ENCODE data around the gene RTF1.

RTF1 gene

DNA sequence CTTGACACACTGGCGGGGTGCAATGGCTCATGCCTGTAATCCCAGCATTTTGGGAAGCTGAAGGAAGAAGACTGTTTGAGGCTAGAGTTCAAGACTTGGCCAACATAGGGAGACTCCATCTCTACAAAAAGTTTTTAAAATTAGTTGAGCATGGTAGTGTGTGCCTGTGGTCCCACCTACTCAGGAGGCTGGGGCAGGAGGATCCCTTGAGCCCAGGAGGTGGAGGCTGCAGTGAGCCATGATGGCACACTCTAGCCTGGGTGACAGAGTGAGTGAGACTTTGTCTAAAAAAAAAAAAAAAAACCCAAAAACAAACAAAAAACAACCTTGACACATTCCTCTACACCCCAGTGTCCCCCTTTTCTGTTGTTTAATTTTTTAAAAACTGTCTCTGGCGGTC lies 72.7 kb downstream of the RTF1 start:
- H3K4me1 ChIP-seq (ENCODE audit: control insufficient read depth, insufficient read depth, low read length), result peaks cover 23% of the 10 kb centered on the region

DNA sequence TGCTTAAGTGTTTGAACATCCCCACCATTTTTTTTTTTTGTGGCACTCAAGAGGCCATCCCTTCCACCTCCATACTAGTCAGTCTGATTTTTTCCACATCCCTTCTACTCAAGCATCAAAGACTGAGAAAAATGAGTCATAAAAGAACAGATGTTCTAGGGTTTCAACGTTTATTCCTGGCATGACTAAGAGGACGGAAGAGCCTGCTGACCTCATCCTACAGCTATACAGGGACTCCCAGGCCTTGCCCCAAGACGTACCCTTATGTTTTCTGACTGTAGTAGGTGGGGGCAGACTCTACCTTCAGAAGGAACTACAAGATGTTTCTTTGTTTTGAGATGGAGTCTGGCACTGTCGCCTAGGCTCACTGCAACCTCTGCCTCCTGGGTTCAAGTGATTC lies 73.5 kb downstream of the RTF1 start:
- Histone ChIP-seq H3K4me1 (ENCODE audit: control insufficient read depth, insufficient read depth, low read length) (peaks cover 27% of the 10 kb centered on the region), H3K27ac (ENCODE audit: low read length) (no peak overlapping the region), H3K27me3 (ENCODE audit: control insufficient read depth in 1 of 2, insufficient read depth in 2 of 2, low read length in 2 of 2) (peaks cover 21 to 29% of the 10 kb centered on the region in 2 donors), H3K9me3 (ENCODE audit: control insufficient read depth in 2 of 2, low read length in 2 of 2) (no peaks in the 10 kb centered on the region), H3K9ac (ENCODE audit: low read length in 2 of 2) (no peak overlapping the region), H3K4me3 (ENCODE audit: low read length in 2 of 2) (no peak overlapping the region), H3K36me3 (ENCODE audit: control insufficient read depth in 2 of 2, insufficient read depth in 2 of 2, low read length in 2 of 2) (no peaks in the 10 kb centered on the region)

More for the DNA sequence above, 72.7 kb downstream of the RTF1 start:
- Histone ChIP-seq H3K9ac (ENCODE audit: low read length in 2 of 2) (no peak overlapping the region), H3K36me3 (ENCODE audit: control insufficient read depth in 2 of 2, insufficient read depth in 2 of 2, low read length in 2 of 2) (no peaks in the 10 kb centered on the region), H3K27me3 (ENCODE audit: control insufficient read depth in 1 of 2, insufficient read depth in 2 of 2, low read length in 2 of 2) (peaks cover 21 to 27% of the 10 kb centered on the region in 2 donors), H3K27ac (ENCODE audit: low read length) (no peak overlapping the region), H3K9me3 (ENCODE audit: control insufficient read depth in 2 of 2, low read length in 2 of 2) (no peaks in the 10 kb centered on the region), H3K4me3 (ENCODE audit: low read length in 2 of 2) (no peak overlapping the region)

DNA sequence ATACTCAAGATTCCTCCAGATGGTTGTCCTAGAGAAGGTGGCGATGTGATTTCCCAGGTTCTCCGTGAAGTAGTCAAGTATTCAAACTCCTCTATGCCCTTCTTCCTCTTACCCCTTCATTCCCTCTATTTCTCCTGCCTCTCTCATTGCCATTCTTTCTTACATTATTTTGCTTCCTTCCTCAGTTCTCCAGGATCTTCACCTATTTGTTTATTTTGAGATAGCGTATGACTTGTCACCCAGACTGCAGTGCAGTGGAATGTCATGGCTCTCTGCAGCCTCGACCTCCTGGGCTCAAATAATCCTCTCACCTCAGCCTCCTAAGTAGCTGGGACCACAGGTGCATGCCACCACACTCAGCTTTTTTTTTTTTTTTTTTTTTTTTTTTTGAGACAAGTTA lies 75.0 kb downstream of the RTF1 start:
- Histone ChIP-seq H3K27ac (ENCODE audit: low read length) (no peak overlapping the region), H3K36me3 (ENCODE audit: control insufficient read depth in 2 of 2, insufficient read depth in 2 of 2, low read length in 2 of 2) (no peaks in the 10 kb centered on the region), H3K9ac (ENCODE audit: low read length in 2 of 2) (no peak overlapping the region), H3K4me1 (ENCODE audit: control insufficient read depth, insufficient read depth, low read length) (peaks cover 30% of the 10 kb centered on the region), H3K4me3 (ENCODE audit: low read length in 2 of 2) (no peak overlapping the region), H3K27me3 (ENCODE audit: control insufficient read depth in 1 of 2, insufficient read depth in 2 of 2, low read length in 2 of 2) (peaks cover 21 to 29% of the 10 kb centered on the region in 2 donors), H3K9me3 (ENCODE audit: control insufficient read depth in 2 of 2, low read length in 2 of 2) (no peaks in the 10 kb centered on the region)

DNA sequence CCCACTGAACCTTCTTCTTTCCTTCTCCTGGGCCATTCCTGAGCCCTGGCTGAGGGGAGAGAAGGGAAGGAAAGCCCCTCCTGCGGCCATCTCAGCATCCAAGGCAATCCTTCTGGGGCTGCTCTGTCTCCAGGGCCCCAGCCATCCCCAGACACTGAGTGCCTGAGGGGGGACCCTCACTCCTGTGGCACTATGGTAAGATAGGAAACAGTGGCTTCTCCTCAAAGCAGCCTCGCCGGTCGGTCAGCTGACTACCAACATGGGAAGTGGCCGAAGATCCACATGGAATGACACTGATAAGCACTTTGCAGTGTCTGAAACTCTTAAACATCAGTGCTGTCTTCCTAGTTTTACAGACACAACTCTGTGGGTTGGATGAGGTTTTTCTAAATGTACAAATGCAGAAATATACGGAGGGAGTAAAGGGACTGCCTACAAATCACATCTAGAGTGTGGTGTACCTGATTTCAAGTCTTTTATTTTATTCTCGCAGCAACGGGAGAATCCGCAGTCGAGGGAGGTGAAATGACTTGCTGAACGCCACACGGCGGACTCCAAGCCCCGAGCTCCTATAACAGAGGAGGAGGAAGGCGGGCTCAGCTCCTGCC lies 75.8 kb downstream of the RTF1 start:
- Histone ChIP-seq H3K9ac (ENCODE audit: low read length in 2 of 2) (peak overlapping the region; percentile 57 to 62), H3K9me3 (ENCODE audit: control insufficient read depth in 2 of 2, low read length in 2 of 2) (no peaks in the 10 kb centered on the region), H3K36me3 (ENCODE audit: control insufficient read depth in 2 of 2, insufficient read depth in 2 of 2, low read length in 2 of 2) (no peaks in the 10 kb centered on the region), H3K27me3 (ENCODE audit: control insufficient read depth in 1 of 2, insufficient read depth in 2 of 2, low read length in 2 of 2) (peaks cover 16 to 28% of the 10 kb centered on the region in 2 donors), H3K4me1 (ENCODE audit: control insufficient read depth, insufficient read depth, low read length) (peaks cover 30% of the 10 kb centered on the region), H3K4me3 (ENCODE audit: low read length in 2 of 2) (peak overlapping the region; percentile 20 to 73), H3K27ac (ENCODE audit: low read length) (no peak overlapping the region)

DNA sequence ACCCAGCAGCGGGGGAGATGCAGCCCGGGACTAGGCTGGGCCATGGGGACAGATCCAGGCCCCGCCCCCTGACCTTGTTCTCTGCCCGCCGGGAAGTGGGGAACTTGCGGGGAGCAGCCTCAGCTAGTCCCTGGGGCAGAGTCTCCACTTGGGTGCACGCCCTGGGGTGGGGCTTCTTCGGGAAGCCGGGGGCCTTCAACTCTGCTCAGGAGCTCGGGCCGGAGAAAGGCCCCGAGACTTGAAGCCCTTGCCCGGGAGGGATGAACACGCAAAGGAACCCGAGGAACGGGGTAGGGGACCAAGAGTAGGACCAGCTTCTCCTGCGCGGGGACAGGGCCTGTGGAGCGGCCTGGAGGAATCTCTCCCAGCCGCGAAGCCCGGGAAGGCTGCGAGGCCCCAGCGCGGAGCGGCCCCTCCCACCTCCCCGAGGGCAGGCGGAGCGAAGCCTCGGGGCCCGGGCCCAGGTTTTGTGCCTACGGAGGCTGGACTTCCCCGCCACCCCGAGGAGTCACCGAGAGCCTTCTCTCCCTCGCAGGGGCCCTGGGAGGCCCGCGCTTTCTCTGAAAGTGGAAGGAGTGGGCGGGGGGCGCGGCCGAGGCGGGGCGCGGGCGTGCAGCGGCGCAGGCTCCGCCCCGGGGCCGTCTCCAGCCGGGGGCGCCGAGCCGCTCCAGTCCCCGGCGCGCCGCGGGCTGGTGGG lies 76.5 kb downstream of the RTF1 start, which contains the start of gene ITPKA:
Gene ITPKA (plus strand): TSS at position 670 of the 697 bp plus-strand sequence. CDS start 54 bp downstream, outside the sequence.
- H3K4me3 ChIP-seq (ENCODE audit: low read length in 2 of 2), result peak within 1 kb of the TSS; percentile 31 to 73
- H3K9me3 ChIP-seq (ENCODE audit: control insufficient read depth in 2 of 2, low read length in 2 of 2), result no peaks in the 10 kb centered on the region
- H3K4me1 ChIP-seq (ENCODE audit: control insufficient read depth, insufficient read depth, low read length), result peaks cover 30% of the 10 kb centered on the region
- peaks cover 11 to 23% of the 10 kb centered on the region in 2 donors for H3K27me3 ChIP-seq (ENCODE audit: control insufficient read depth in 1 of 2, insufficient read depth in 2 of 2, low read length in 2 of 2)
- H3K36me3 ChIP-seq (ENCODE audit: control insufficient read depth in 2 of 2, insufficient read depth in 2 of 2, low read length in 2 of 2), result no peaks in the 10 kb centered on the region
- H3K9ac ChIP-seq (ENCODE audit: low read length in 2 of 2), result peak within 1 kb of the TSS; percentile 57 to 62
- H3K27ac ChIP-seq (ENCODE audit: low read length), result no peak within 1 kb of the TSS

DNA sequence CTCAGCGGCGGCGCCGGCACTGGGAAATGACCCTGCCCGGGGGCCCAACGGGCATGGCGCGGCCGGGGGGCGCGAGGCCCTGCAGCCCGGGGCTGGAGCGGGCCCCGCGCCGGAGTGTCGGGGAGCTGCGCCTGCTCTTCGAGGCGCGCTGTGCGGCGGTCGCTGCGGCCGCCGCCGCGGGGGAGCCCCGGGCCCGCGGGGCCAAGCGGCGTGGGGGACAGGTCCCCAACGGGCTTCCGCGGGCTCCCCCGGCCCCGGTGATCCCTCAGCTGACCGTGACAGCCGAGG lies 77.0 kb downstream of the RTF1 start:
- peaks cover 30% of the 10 kb centered on the region for H3K4me1 ChIP-seq (ENCODE audit: control insufficient read depth, insufficient read depth, low read length)
- peak overlapping the region; percentile 31 to 73 for H3K4me3 ChIP-seq (ENCODE audit: low read length in 2 of 2)
- peaks cover 16 to 25% of the 10 kb centered on the region in 2 donors for H3K27me3 ChIP-seq (ENCODE audit: control insufficient read depth in 1 of 2, insufficient read depth in 2 of 2, low read length in 2 of 2)
- H3K9ac ChIP-seq (ENCODE audit: low read length in 2 of 2), result no peak overlapping the region
- no peaks in the 10 kb centered on the region for H3K36me3 ChIP-seq (ENCODE audit: control insufficient read depth in 2 of 2, insufficient read depth in 2 of 2, low read length in 2 of 2)
- no peak overlapping the region for H3K27ac ChIP-seq (ENCODE audit: low read length)
- H3K9me3 ChIP-seq (ENCODE audit: control insufficient read depth in 2 of 2, low read length in 2 of 2), result no peaks in the 10 kb centered on the region

DNA sequence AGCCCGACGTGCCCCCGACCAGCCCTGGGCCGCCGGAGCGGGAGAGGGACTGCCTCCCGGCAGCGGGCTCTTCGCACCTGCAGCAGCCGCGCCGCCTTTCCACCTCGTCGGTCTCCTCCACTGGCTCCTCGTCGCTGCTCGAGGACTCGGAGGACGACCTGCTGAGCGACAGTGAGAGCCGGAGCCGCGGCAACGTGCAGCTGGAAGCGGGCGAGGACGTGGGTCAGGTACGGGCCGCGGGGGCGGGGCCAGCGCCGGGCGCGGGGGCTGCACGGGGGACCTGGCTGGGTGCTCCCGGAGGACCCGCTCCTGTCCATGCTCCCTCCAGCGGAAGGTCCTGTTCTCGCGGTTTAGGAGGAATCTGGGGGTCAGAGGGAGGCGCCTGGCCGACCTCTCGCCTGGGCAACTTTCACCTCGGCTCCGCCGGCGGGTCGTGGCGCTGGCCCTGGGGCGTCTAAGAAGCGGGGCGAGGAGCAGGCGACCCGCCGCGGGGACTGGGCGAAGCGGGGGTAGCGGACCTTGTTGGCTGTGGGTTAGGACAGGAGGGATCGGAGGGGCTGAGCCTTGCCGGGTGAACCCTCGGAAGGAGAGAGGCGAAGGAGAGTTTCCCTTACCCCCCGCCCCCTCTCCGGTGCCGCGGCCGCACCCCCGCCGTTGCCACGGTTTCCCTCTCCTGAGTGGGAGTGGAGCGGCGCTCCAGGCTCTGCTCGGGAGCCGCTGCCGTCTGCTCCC lies 77.5 kb downstream of the RTF1 start:
- Histone ChIP-seq H3K4me1 (ENCODE audit: control insufficient read depth, insufficient read depth, low read length) (peaks cover 30% of the 10 kb centered on the region), H3K9me3 (ENCODE audit: control insufficient read depth in 2 of 2, low read length in 2 of 2) (no peaks in the 10 kb centered on the region), H3K9ac (ENCODE audit: low read length in 2 of 2) (no peak overlapping the region), H3K4me3 (ENCODE audit: low read length in 2 of 2) (peak overlapping the region; percentile 31 to 73), H3K27ac (ENCODE audit: low read length) (no peak overlapping the region), H3K36me3 (ENCODE audit: control insufficient read depth in 2 of 2, insufficient read depth in 2 of 2, low read length in 2 of 2) (no peaks in the 10 kb centered on the region), H3K27me3 (ENCODE audit: control insufficient read depth in 1 of 2, insufficient read depth in 2 of 2, low read length in 2 of 2) (peaks cover 17 to 29% of the 10 kb centered on the region in 2 donors)

DNA sequence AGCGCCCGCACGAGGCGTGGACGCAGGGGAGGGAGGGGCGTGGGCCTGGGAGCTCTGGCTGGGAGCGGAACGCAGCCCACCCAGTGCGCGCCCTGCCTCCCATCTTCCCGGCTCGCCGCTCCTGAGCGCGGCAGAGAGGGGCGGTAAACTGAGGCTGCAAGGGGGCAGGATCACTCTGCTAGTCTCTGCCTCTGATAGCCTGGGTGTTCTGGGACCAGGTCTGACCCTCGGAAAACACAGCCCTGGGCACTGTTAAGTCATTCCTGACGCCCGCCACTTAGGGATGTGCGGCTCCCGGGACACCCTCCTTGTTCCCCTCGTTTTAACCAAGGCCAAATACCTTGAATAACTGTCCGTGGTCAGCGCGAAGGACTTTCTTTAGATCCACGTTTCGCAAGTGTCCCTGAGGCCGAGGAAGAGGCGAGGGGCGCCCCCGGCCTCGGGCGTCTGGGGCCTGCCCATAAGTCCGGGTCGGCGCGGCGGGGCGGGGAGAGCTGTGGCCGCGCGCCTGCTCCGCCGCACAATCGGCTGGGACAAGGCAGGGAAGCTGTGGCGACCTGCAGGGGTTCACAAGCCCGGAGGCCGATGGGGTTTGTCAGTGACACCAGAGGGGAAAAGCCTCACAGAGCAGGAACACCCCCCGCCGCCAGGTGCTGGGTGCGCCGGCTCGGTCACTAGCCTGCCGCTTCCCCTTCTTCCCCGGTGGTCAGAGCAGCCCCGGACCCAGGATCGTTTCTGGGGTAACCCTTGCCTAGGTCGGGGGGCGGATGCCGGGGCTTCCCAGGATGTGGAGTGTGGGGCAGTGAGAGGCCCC lies 78.2 kb downstream of the RTF1 start:
- no peak overlapping the region for H3K9ac ChIP-seq (ENCODE audit: low read length in 2 of 2)
- H3K27ac ChIP-seq (ENCODE audit: low read length), result no peak overlapping the region
- peaks cover 30% of the 10 kb centered on the region for H3K4me1 ChIP-seq (ENCODE audit: control insufficient read depth, insufficient read depth, low read length)
- peak overlapping the region in 1 of 2 donors; percentile 73 for H3K4me3 ChIP-seq (ENCODE audit: low read length in 2 of 2)
- H3K9me3 ChIP-seq (ENCODE audit: control insufficient read depth in 2 of 2, low read length in 2 of 2), result no peaks in the 10 kb centered on the region
- no peaks in the 10 kb centered on the region for H3K36me3 ChIP-seq (ENCODE audit: control insufficient read depth in 2 of 2, insufficient read depth in 2 of 2, low read length in 2 of 2)
- H3K27me3 ChIP-seq (ENCODE audit: control insufficient read depth in 1 of 2, insufficient read depth in 2 of 2, low read length in 2 of 2), result peaks cover 17 to 29% of the 10 kb centered on the region in 2 donors

DNA sequence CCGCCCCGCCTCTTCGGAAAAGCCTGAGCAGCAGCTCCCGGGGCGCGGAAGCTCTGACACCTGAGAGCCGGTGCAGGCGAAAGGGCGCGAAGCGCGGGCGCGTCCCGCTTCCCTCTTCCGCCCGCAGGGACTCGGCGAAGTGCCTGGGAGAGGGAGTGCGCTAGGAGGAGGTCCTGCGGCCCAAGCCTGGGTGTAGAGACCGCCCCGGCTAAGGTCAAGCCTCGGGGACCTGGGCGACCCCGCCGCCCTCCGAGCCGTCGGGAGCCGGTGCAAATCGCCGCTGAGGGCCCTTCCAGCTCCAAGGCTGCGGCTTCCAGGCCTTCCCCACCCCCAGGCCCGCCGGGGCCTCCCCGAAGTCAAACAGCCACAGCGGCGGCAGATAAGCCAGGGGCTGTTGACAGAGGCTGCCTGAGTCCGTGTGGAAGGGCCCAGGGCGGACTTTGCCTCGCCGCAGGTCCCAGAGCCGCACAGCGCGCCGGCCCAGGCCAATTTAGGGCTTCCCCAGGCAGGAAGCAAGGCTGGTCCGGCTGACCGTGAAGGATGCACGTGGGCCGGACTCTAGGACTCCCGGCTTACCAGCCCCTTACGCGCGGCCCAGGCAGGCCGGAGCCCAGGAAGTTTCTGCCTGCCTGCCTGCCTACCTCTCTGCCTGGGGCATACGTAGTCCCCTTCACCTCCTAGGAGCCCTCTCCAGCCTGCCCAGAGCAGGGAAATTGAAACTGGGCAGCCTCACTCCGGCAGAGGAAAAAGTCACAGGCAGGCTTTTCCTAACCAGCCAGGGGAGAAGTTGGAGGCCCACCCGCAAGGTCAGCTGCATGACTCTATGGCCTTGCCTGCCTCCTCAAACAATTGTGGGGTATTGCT lies 79.1 kb downstream of the RTF1 start:
- no peak overlapping the region for H3K27ac ChIP-seq (ENCODE audit: low read length)
- H3K9me3 ChIP-seq (ENCODE audit: control insufficient read depth in 2 of 2, low read length in 2 of 2), result no peaks in the 10 kb centered on the region
- no peak overlapping the region for H3K4me3 ChIP-seq (ENCODE audit: low read length in 2 of 2)
- no peak overlapping the region for H3K9ac ChIP-seq (ENCODE audit: low read length in 2 of 2)
- H3K36me3 ChIP-seq (ENCODE audit: control insufficient read depth in 2 of 2, insufficient read depth in 2 of 2, low read length in 2 of 2), result no peaks in the 10 kb centered on the region
- peaks cover 19 to 34% of the 10 kb centered on the region in 2 donors for H3K27me3 ChIP-seq (ENCODE audit: control insufficient read depth in 1 of 2, insufficient read depth in 2 of 2, low read length in 2 of 2)
- H3K4me1 ChIP-seq (ENCODE audit: control insufficient read depth, insufficient read depth, low read length), result peaks cover 30% of the 10 kb centered on the region

DNA sequence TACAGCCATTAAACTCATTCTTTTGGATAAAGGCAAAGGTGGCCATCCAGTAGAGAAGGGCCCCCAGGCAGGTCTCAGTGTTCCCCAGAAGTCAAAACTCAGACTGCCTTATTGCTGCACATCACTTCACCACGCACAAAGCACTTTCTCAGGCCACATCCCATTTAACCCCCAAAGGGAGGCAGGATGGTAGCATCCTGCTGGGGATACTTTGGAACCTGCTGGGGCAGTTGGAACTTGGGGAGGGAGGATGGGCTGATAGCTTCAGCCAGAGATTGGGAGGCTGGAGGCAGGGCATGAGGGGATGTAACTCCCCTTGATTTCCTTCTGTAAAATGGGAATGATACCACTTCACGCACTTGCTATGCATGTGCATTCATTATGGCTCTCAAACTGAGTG lies 81.8 kb downstream of the RTF1 start:
- Histone ChIP-seq H3K4me1 (ENCODE audit: control insufficient read depth, insufficient read depth, low read length) (peaks cover 30% of the 10 kb centered on the region), H3K9ac (ENCODE audit: low read length in 2 of 2) (no peak overlapping the region), H3K36me3 (ENCODE audit: control insufficient read depth in 2 of 2, insufficient read depth in 2 of 2, low read length in 2 of 2) (no peaks in the 10 kb centered on the region), H3K9me3 (ENCODE audit: control insufficient read depth in 2 of 2, low read length in 2 of 2) (no peaks in the 10 kb centered on the region), H3K27ac (ENCODE audit: low read length) (no peak overlapping the region), H3K27me3 (ENCODE audit: control insufficient read depth in 1 of 2, insufficient read depth in 2 of 2, low read length in 2 of 2) (peaks cover 29 to 50% of the 10 kb centered on the region in 2 donors), H3K4me3 (ENCODE audit: low read length in 2 of 2) (no peak overlapping the region)

All from stomach smooth muscle (tissue), 2 donors.